Measurements from ENCODE around the gene PLAGL1.

- TF ChIP-seq RXRA (IDR thresholded peaks at IDR 0.05) (no peak), CTCF (IDR thresholded peaks at IDR 0.05; ENCODE audit: low read depth, low read length, missing input control) (no peak), GABPA (IDR thresholded peaks at IDR 0.05 in 1 of 2, conservative IDR thresholded peaks at IDR 0.05 in 1 of 2) (no peak)
These were observed 54.1 kb downstream of the PLAGL1 start for GRCh38 chr6:143953922-143954321.
